ENCODE measurements around the gene SERP2.

DNA sequence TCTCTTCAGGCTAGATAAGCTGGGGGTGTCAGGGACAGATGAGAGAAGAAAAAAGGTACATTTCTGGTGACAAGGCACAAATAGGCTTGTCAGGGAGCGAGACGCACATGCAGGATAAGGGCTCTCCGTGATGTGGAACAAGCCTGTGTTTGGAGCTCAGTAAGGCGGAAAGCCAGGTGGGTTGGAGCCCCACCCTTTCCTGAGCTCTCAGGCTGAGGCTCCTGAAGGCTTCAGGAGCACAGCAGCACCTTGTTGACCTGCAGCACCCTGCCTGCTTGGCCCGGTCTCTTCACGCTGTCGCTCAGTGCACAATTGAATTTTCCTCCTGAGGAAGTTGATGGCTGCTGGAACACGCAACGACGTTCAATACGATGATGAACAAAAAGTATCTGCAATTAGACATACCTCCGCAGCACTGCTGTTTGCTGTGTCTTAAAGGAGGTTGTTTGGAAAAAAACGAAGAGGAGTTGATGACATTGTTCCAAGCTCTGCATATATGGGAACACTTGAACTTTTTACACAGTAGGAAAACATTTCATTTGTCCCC is 29.3 kb downstream of the SERP2 start:
- TF ChIP-seq ARNT (IDR thresholded peaks at IDR 0.05) (no peak), SP1 (IDR thresholded peaks at IDR 0.05) (no peak), FOXM1 (IDR thresholded peaks at IDR 0.05; ENCODE audit: borderline replicate concordance) (no peak), ELF4 (IDR thresholded peaks at IDR 0.05) (no peak), SUZ12 (IDR thresholded peaks at IDR 0.05) (no peak), HDGF (IDR thresholded peaks at IDR 0.05; ENCODE audit: borderline replicate concordance) (no peak), NFRKB (IDR thresholded peaks at IDR 0.05) (no peak), CTBP1 (IDR thresholded peaks at IDR 0.05; ENCODE audit: borderline replicate concordance) (no peak), FOXK2 (IDR thresholded peaks at IDR 0.05) (no peak), BHLHE40 (IDR thresholded peaks at IDR 0.05; ENCODE audit: borderline replicate concordance) (no peak)

Measured in HEK293T (cell line).